Germinal center (tissue), 1 donor: ENCODE data around the gene ZNF606.

Experiments used
- DNase-seq: peaks from one replicate; pipeline ENCODE4 v3.0.0; 2012; ENCODE audit warnings: mixed read lengths, low spot score

ZNF606 gene

GRCh38 chr19:58002384-58003173 lies at the start of gene ZNF606:
Gene ZNF606, minus strand, starts transcription at chr19:58002820. Its CDS starts 1,501 bp downstream, at chr19:58001319.
- peak; percentile 91 for DNase-seq

- no peak for DNase-seq
Measured at GRCh38 chr19:58052256-58052655, 49.6 kb upstream of the ZNF606 start.

GRCh38 chr19:58047672-58048071 lies 45.1 kb upstream of the ZNF606 start:
- no peak for DNase-seq

- no peak for DNase-seq
Measured at GRCh38 chr19:58046856-58047255, 44.2 kb upstream of the ZNF606 start.

- DNase-seq, result no peak
Measured at GRCh38 chr19:58045411-58046050, 42.9 kb upstream of the ZNF606 start.

DNA sequence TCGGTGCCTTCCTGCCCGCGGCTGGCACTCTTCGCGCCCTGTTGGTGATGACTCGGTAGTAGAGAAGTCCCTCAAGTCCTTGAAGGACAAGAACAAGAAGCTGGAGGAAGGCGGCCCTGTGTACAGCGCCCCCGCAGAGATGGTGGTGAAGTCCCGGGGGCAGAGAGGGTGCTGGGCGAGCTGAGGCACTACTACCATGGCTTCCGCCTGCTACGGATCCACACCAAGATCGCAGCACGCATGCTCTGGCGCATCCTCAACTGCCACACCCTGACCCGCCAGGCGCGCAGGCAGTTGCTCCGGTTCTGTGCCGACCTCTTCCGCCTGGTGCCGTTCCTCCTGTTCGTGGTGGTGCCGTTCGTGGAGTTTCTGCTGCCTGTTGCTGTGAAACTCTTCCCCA lies 42.3 kb upstream of the ZNF606 start:
- no peak for DNase-seq

- no peak for DNase-seq
Measured at GRCh38 chr19:58044391-58044790, 41.8 kb upstream of the ZNF606 start.

DNA sequence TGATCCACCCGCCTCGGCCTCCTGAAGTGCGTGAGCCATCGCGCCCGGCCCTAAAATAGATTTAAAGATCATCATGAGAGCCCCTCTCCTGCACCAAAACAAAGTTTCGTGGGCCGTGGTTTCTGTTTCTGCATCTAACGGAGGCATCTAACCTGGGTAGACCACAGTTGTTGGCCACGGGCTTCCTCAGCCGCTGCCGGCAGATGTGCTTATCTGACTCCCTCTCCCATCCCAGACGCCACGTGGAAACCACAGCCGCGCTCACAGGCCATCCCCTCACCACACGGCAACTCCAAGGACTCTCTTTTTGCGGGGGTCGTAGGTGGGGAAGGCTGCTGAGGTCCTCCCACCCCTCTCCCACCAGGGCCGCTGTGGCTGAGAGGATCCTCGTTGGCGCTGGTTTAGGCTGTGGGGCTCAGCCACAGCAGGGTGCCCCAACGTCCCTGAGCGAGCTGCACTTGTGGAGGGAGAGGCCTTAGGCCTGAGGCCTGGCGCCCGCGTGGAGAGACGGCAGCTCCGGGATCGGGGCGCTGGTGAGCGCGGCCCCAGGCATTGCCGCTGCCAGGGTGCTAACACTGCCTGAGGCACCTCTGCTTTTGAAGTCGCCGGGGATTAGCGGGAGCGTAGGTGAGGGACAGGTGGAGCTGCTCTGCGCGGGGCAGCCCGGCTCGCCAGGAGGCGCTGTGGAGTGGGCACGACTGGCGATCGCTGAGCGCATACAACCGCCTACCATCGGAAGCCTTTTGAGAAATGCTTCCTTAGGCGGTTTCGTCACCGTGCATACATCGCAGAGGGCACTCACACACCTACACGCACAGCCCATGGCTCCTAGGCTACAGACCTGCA lies 40.1 kb upstream of the ZNF606 start:
- no peak for DNase-seq

- no peak for DNase-seq
Measured at GRCh38 chr19:58040751-58041525, 38.3 kb upstream of the ZNF606 start.

- DNase-seq, result no peak
Measured at GRCh38 chr19:58038688-58039204, 36.1 kb upstream of the ZNF606 start.

- no peak for DNase-seq
Measured at GRCh38 chr19:58037927-58038687, 35.5 kb upstream of the ZNF606 start.

DNA sequence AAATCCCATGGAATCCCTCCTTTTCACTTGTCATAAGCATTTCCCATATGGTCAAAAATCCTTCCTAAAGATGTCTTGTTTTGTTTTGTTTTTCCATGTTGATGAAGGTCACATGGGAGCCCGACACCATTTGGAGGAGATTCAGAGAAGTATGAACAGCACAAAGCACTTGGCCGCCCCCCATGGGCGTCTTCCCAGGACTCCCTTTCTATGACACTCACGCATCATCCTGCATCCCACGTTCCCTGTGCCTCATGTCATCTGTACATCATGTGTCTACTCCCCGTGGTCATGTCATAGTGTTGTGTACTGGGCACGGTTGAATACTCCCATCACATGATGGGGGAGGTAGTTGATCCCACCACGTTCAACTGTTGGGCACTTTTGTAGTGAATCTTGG lies 33.2 kb upstream of the ZNF606 start:
- DNase-seq, result no peak

DNA sequence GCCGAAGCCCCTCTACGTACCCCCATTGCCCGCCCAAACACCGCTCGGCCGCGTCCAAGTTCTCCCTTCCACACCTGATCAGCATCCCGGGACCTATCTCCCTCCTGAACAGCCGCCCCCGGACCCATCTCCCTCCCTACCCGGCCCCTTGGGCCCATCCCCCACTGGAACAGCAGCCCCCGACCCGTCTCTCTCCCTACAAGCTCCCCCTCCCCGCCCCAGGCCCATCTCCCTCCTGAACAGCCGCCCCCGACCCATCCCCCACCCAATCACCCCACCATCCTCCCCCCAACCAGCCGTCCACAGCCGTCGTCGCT lies 31.8 kb upstream of the ZNF606 start:
- no peak for DNase-seq

DNA sequence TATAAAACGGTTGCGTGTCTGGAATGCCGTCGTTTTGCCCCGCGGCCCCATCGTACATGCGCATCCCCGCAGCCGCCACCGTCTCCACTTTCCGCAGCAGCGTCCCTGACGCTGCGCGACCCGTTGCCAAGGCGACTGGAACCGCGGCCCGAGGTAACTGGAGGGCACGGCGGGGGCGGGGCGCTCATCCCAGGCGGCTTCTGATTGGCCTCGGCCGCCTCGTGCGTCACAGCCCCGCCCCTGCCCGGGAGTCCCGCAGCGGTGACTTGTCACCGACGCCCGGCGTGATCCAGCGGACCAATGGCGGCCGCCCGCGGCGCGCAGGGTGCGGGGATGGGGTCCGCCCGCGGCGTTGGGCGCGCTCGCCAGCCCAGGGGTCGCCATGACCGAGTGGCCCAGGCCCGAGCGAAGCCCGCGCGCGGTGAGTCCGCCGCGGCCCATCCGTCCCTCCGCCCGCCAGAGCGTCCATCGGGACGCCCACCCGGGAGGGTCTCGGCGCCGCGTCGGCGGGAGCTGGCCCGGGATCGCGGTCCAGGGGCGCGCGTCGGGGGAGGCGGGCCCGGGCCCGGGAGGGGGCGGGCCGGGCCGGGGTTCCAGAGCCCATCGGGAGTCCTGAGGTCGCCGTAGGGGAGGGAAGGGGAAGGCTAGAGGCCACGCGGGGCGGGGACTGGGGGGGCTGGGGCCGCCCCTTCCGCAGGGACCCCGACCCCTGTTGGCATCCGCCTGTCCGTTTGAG lies 31.3 kb upstream of the ZNF606 start, which contains the start of gene ZSCAN1:
ZSCAN1 (plus strand) TSS at position 285 of the 736 bp plus-strand sequence. CDS start 3,812 bp downstream, outside the sequence.
- DNase-seq, result peak; percentile 67

DNA sequence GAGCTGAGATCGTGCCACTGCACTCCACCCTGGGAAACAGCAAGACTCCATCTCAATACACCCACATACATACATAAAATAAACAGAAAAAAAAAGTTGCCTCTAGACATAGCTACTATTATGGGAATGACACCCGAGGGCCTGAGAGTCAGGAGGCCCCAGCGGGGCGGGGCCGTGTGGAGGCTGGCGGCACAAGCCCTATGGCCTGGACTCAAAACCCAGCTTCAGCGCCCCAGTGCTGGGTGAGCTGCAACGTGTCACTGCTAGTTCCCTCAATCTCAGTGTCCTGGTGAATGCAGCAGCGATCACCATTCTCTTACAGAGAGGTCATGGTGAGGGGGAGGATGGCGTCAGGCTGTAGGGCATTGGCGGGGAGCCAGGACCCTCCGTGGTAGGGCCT lies 22.0 kb upstream of the ZNF606 start:
- DNase-seq, result no peak

GRCh38 chr19:58022283-58022660 lies 19.7 kb upstream of the ZNF606 start:
- DNase-seq, result no peak

DNA sequence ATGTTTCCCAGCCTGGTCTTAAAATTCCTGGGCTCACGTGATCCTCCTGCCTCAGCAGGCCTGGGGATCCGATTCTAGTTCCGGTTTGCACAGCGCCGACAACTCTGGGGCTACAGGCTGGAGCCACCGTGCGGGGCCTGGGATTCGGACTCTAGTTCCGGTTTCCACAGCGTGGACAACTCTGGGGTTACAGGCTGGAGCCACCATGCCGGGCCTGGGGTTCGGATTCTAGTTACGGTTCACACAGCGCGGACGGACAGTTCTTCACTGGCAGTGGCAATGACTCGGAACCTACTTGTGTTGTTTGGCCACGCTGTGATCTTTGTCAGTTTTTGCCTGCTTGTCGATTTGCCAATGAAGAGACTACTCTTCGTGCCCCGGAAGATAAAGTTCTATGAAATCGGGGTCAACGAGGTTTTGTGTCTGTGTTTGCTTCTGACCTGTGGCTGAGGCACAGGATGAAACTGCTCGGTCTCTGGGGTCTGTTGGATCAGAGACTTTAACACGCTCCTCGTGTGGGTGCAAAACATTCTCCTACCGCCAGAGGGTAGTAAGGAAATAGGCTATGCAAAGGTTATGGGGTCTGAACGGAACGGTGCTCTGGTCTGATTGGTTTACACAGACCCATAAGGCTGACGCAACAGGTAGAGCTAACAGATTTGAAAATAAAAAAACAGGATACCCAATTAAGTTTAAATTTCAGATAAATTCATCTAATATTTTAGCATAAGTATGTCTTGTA lies 19.1 kb upstream of the ZNF606 start:
- DNase-seq, result peak; percentile 65

GRCh38 chr19:58020129-58020528 lies 17.5 kb upstream of the ZNF606 start:
- no peak for DNase-seq

- DNase-seq, result no peak
Measured at GRCh38 chr19:58014141-58014540, 11.5 kb upstream of the ZNF606 start.

GRCh38 chr19:58010507-58010906 lies 7.9 kb upstream of the ZNF606 start:
- no peak for DNase-seq
